Endothelial cell of umbilical vein (primary cell): ENCODE data around the gene CYTH1. TPM values are rescaled to one million over a fixed set of nuclear protein-coding genes. Genes with fewer than 3 reads are reported as not detected.

ENCODE experiments used
- BruUV-seq: library from RNA; stranded (reverse); fragments of 400-500 nt; replicated peaks from 2 replicates; lab custom pipeline; 2021; lab: Mats Ljungman, UMichigan
- CTCF ChIA-PET: fragments of 300-600, 350-600 bp; sonication (Branson Sonifier 250); formaldehyde crosslinking; loops from one replicate; lab custom pipeline; 2021; ENCODE audit warnings: antibody characterized with exemption, inconsistent platforms; lab: Charles Lee
- POLR2A ChIA-PET: fragments of 300-600, 350-600 bp; sonication (Branson Sonifier 250); formaldehyde crosslinking; loops from one replicate; lab custom pipeline; 2021; ENCODE audit warnings: antibody characterized with exemption, inconsistent platforms; lab: Charles Lee
- DNase-seq: peaks from one replicate; pipeline ENCODE4 v3.0.0-alpha.2; 2011; ENCODE audit warnings: low read depth, low spot score
- FAIRE-seq: peaks from 2 replicates; lab custom pipeline; 2011; peaks lifted over from hg19 to GRCh38; lab: Jason Lieb, UNC
- H2AFZ ChIP-seq: 2 replicates; pipeline ENCODE4 v1.6.0; 2012; ENCODE audit warnings: low read depth, low read length, control low read depth, inconsistent platforms
- H3K27ac ChIP-seq: 2 replicates; pipeline ENCODE4 v1.5.1; 2011; ENCODE audit warnings: low read depth, mild to moderate bottlenecking, control low read depth, low read length, moderate library complexity; ENCODE audit not compliant: insufficient read depth
- H3K27me3 ChIP-seq, 2 experiments: 2 replicates each; pipeline versions ENCODE4 v1.6.0 to v1.6.1; 2011; ENCODE audit warnings: low read length in 2 of 2, mixed read lengths in 1 of 2; ENCODE audit not compliant: control insufficient read depth in 2 of 2, insufficient read depth in 2 of 2
- H3K36me3 ChIP-seq, 2 experiments: 2 replicates in 1 of 2; 3 replicates in 1 of 2; pipeline ENCODE4 v1.5.1; 2011; ENCODE audit warnings: low read length in 2 of 2, mild to moderate bottlenecking in 1 of 2, moderate library complexity in 1 of 2; ENCODE audit not compliant: control insufficient read depth in 2 of 2, insufficient read depth in 2 of 2; ENCODE audit errors: extremely low read depth in 1 of 2
- H3K4me1 ChIP-seq: 3 replicates; pipeline ENCODE4 v1.5.1; 2011; ENCODE audit warnings: mild to moderate bottlenecking, low read length; ENCODE audit not compliant: control insufficient read depth, insufficient read depth; ENCODE audit errors: extremely low read depth
- H3K4me2 ChIP-seq: 2 replicates; pipeline ENCODE4 v1.6.1; 2011; ENCODE audit warnings: low read length, control low read depth, mixed read lengths; ENCODE audit not compliant: insufficient read depth
- H3K4me3 ChIP-seq, 3 experiments: fragments of 200-600 bp in 1 of 3; sonication (generic), shearing (Covaris generic) in 1 of 3; replicated peaks in 1 of 3; 2 replicates each; pipeline ENCODE4 v1.5.1; 2011 to 2016; ENCODE audit warnings: control low read depth in 3 of 3, low read length in 3 of 3, mild to moderate bottlenecking in 2 of 3, inconsistent platforms in 1 of 3, low read depth in 1 of 3, moderate library complexity in 1 of 3; ENCODE audit not compliant: insufficient read depth in 1 of 3
- H3K79me2 ChIP-seq: 2 replicates; pipeline ENCODE4 v1.6.0; 2012; ENCODE audit warnings: low read length, inconsistent platforms; ENCODE audit not compliant: control insufficient read depth, insufficient read depth
- H3K9ac ChIP-seq: replicated peaks from 2 replicates; pipeline ENCODE3; 2011; ENCODE audit warnings: low read length, control low read depth; ENCODE audit not compliant: insufficient read depth; ENCODE audit errors: extremely low read depth
- H3K9me1 ChIP-seq: replicated peaks from 3 replicates; pipeline ENCODE4 v1.6.0; 2011; ENCODE audit warnings: mild to moderate bottlenecking, low read length; ENCODE audit not compliant: control insufficient read depth, insufficient read depth; ENCODE audit errors: extremely low read depth
- H3K9me3 ChIP-seq: replicated peaks from 2 replicates; pipeline ENCODE4 v1.5.1; 2012; ENCODE audit warnings: low read length, inconsistent platforms; ENCODE audit not compliant: control insufficient read depth, insufficient read depth
- H4K20me1 ChIP-seq: replicated peaks from 2 replicates; pipeline ENCODE3; 2011; ENCODE audit warnings: mild to moderate bottlenecking, low read length; ENCODE audit not compliant: control insufficient read depth, insufficient read depth; ENCODE audit errors: extremely low read depth
- CTCF ChIP-seq, 2 donors: IDR thresholded peaks; 1 replicate in 1 of 2; 2 replicates in 1 of 2; pipeline ENCODE4 v1.5.1; 2011; ENCODE audit warnings: low read length in 2 of 2, mild to moderate bottlenecking in 2 of 2, moderate library complexity in 2 of 2, control low read depth in 1 of 2, inconsistent platforms in 1 of 2, low read depth in 1 of 2; ENCODE audit not compliant: insufficient read depth in 1 of 2; ENCODE audit errors: extremely low read depth in 1 of 2
- EZH2 ChIP-seq: IDR thresholded peaks from 2 replicates; pipeline ENCODE4 v1.6.1; 2012; ENCODE audit warnings: borderline replicate concordance, low read depth, mild to moderate bottlenecking, moderate library complexity, low read length, inconsistent platforms; ENCODE audit not compliant: severe bottlenecking
- FOS ChIP-seq: IDR thresholded peaks from 2 replicates; pipeline ENCODE4 v1.6.1; 2011; ENCODE audit warnings: mild to moderate bottlenecking, low read length, moderate library complexity, borderline replicate concordance; ENCODE audit not compliant: insufficient read depth
- GATA2 ChIP-seq: IDR thresholded peaks from 2 replicates; pipeline ENCODE4 v1.7.0; 2011; ENCODE audit warnings: low read depth, mild to moderate bottlenecking, moderate library complexity, mixed read lengths, low read length; ENCODE audit not compliant: insufficient read length, insufficient read depth
- JUN ChIP-seq: IDR thresholded peaks from 2 replicates; pipeline ENCODE4 v1.6.1; 2011; ENCODE audit warnings: borderline replicate concordance, low read depth; ENCODE audit not compliant: insufficient read length, insufficient read depth
- MAX ChIP-seq: IDR thresholded peaks from 2 replicates; pipeline ENCODE4 v1.6.1; 2011; ENCODE audit not compliant: insufficient read depth, insufficient read length
- MYC ChIP-seq: IDR thresholded peaks from one replicate; pipeline ENCODE4 v1.6.1; 2011; ENCODE audit warnings: mild to moderate bottlenecking, low read depth, low read length
- POLR2A ChIP-seq: IDR thresholded peaks from 2 replicates; pipeline ENCODE4 v1.6.1; 2012; ENCODE audit warnings: low read depth, mild to moderate bottlenecking, control low read depth, low read length
- POLR2AphosphoS5 ChIP-seq: IDR thresholded peaks from 2 replicates; pipeline ENCODE4 v1.6.1; 2012; ENCODE audit warnings: low read depth, mild to moderate bottlenecking, control low read depth, low read length, moderate library complexity; ENCODE audit not compliant: insufficient read depth
- dilution Hi-C: fragments of 300-500 bp; cut with MboI; formaldehyde crosslinking; loops from one replicate; pipeline ENCODE4 v1.15.0; 2019; ENCODE audit warnings: low sequenced_read_pairs; ENCODE audit not compliant: extremely low pct_ligation_motif_present
- intact Hi-C: fragments of 100-400 bp; cut with micrococcal nuclease; formaldehyde crosslinking; loops from one replicate; pipeline ENCODE4 v1.10.0; 2022
- polyA plus RNA-seq, 4 experiments: library from polyadenylated mRNA; depleted of rRNA in 3 of 4; stranded (reverse) in 3 of 4; unstranded in 1 of 4; fragments of >200 nt; gene quantifications; 2 replicates each; pipeline versions ENCODE4 v1.2.1 to v1.2.3, GENCODE V29; 2011 to 2012; ENCODE audit warnings: missing spikeins in 1 of 4
- total RNA-seq: library from RNA; stranded (reverse); gene quantifications from 2 replicates; pipeline ENCODE4 v1.2.3, GENCODE V29; 2021

The CYTH1 gene
- total and polyA plus RNA-seq, 2 donors (not counting 3 experiments of a cell fraction or from before 2014, with no cell fraction given) = 35.9 to 49.9 TPM

- dilution Hi-C loops = no loop called here
- peaks cover 18 to 19% of the 10 kb centered on the region in 2 experiments for H3K36me3 ChIP-seq
- no peaks in the 10 kb centered on the region for H3K4me1 ChIP-seq
- DNase-seq (no peak), FAIRE-seq (no peak)
- H4K20me1 ChIP-seq = no peaks in the 10 kb centered on the region
- intact Hi-C loops = no loop called here
- no peak overlapping the region for H3K27ac ChIP-seq
- H3K4me2 ChIP-seq = no peak overlapping the region
- no peaks in the 10 kb centered on the region for H3K79me2 ChIP-seq
- no peak overlapping the region for H3K4me3 ChIP-seq
- no peaks in the 10 kb centered on the region for H3K9me3 ChIP-seq
- BruUV-seq = no TSS peak
- H3K9me1 ChIP-seq = no peaks in the 10 kb centered on the region
- H3K27me3 ChIP-seq = no peaks in the 10 kb centered on the region
- ChIA-PET CTCF (interaction anchor here (0.6 to 2.3 kb wide), 4 partner anchors 11 to 217 kb away, joined by 3 to 13 read pairs (median 4); no protein-coding TSS in a partner anchor), POLR2A (no interaction called here)
- no peak for TF ChIP-seq FOS
- TF ChIP-seq MYC = no peak
- no peak for TF ChIP-seq GATA2
- no peak for TF ChIP-seq JUN
- H3K9ac ChIP-seq = no peak overlapping the region
- no peak overlapping the region for H2AFZ ChIP-seq
Observed at GRCh38 chr17:78697554-78698343, 84.3 kb downstream of the CYTH1 start.

DNA sequence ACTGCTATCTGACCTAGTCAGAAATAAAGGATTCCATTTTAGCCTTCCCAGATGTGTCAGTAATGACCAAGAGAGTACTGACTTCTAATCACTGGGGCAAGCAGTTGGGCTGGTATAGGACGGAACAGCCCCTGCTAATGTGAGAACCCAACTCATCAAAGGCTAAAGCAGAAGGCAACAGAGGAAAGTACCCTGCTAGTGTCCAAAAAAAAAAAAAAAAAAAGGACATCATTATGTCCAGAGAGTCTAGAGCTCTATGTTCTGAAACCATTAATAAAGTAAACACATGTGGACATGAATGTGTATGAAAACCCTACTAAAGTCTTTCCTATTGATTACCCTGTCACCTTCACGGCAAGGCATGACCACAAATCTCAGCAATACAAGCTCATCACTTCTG lies 85.0 kb downstream of the CYTH1 start:
- Histone ChIP-seq H3K36me3 (peaks cover 22 to 24% of the 10 kb centered on the region in 2 experiments), H3K4me3 (no peak overlapping the region), H2AFZ (no peak overlapping the region), H3K4me1 (no peaks in the 10 kb centered on the region), H3K79me2 (no peaks in the 10 kb centered on the region), H4K20me1 (no peaks in the 10 kb centered on the region), H3K27me3 (no peaks in the 10 kb centered on the region), H3K4me2 (no peak overlapping the region), H3K9ac (no peak overlapping the region), H3K27ac (no peak overlapping the region), H3K9me1 (no peaks in the 10 kb centered on the region), H3K9me3 (no peaks in the 10 kb centered on the region)
- DNase-seq = no peak
- CTCF ChIA-PET = interaction anchor here (0.6 to 2.3 kb wide), 4 partner anchors 12 to 217 kb away, joined by 3 to 13 read pairs (median 4); no protein-coding TSS in a partner anchor
- TF ChIP-seq JUN (no peak), MAX (no peak), CTCF (IDR thresholded peaks at IDR 0.05; ENCODE audit: extremely low read depth in 1 of 2, insufficient read depth in 1 of 2, low read depth in 1 of 2, low read length in 2 of 2) (no peak), POLR2AphosphoS5 (no peak), MYC (no peak), GATA2 (no peak), FOS (no peak), POLR2A (no peak), EZH2 (no peak)
- FAIRE-seq = no peak
- no TSS peak for BruUV-seq
- intact Hi-C loops (no loop called here), dilution Hi-C loops (no loop called here)
- POLR2A ChIA-PET = interaction anchor here (0.9 kb wide), 1 partner anchor 121 kb away, joined by 3 read pairs; no protein-coding TSS in a partner anchor
